ENCODE results near the gene CMTR1.

DNA sequence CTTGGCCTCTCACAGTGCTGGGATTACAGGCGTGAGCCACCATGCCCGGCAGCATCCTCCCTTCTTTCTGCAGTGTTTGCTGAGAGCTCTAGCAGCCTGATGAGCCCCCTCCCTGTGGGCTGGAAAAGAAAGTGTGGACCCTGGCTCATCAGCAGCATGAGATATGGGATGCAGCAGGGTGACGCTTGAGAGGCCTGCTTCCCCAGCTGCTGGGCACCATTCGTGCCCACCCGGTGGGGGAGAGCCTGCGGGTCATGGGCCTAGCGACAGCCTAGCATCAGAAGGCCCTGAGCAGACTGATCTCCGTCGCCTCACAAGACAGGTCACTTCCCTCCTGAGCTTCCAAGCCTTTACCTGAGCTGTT, 82.7 kb downstream of the CMTR1 start:
- TF ChIP-seq YY1 (IDR thresholded peaks at IDR 0.05; ENCODE audit: insufficient read depth, insufficient read length) (no peak), ZNF274 (IDR thresholded peaks at IDR 0.05; ENCODE audit: low read depth, low read length) (no peak)

Measured in NT2/D1 (cell line).